H9 (cell line): ENCODE data around the gene ZBTB38. TPM values are rescaled to one million over a fixed set of nuclear protein-coding genes. Genes with fewer than 3 reads are reported as not detected.

ENCODE experiments used
- DNase-seq: peaks from one replicate; pipeline ENCODE4 v3.0.0-alpha.2; 2017
- H2AFZ ChIP-seq: one replicate; pipeline ENCODE4 v1.6.1; 2013; ENCODE audit warnings: mild to moderate bottlenecking, low read length, control low read depth, moderate library complexity
- H2AK5ac ChIP-seq: 2 replicates; pipeline ENCODE4 v1.6.1; 2013; ENCODE audit warnings: low read length, control low read depth, mixed read lengths; ENCODE audit not compliant: insufficient read length
- H2BK120ac ChIP-seq: one replicate; pipeline ENCODE4 v1.6.1; 2013; ENCODE audit warnings: low read depth, mild to moderate bottlenecking, low read length, control low read depth, inconsistent platforms; ENCODE audit not compliant: poor library complexity, severe bottlenecking
- H2BK12ac ChIP-seq: 2 replicates; pipeline ENCODE4 v1.6.1; 2013; ENCODE audit warnings: low read length, control low read depth, mixed read lengths, low read depth; ENCODE audit not compliant: insufficient read length
- H2BK15ac ChIP-seq: 2 replicates; pipeline ENCODE4 v1.6.1; 2013; ENCODE audit warnings: low read depth, low read length, control low read depth
- H2BK20ac ChIP-seq: one replicate; pipeline ENCODE4 v1.6.1; 2013; ENCODE audit warnings: low read depth, mild to moderate bottlenecking, low read length, control low read depth, inconsistent platforms; ENCODE audit not compliant: poor library complexity, severe bottlenecking
- H2BK5ac ChIP-seq: 2 replicates; pipeline ENCODE4 v1.6.1; 2013; ENCODE audit warnings: low read length, control low read depth, mixed read lengths; ENCODE audit not compliant: insufficient read length
- H3K14ac ChIP-seq: 2 replicates; pipeline ENCODE4 v1.6.1; 2013; ENCODE audit warnings: low read length, control low read depth; ENCODE audit not compliant: insufficient read depth
- H3K18ac ChIP-seq: 2 replicates; pipeline ENCODE4 v1.6.1; 2013; ENCODE audit warnings: low read depth, mild to moderate bottlenecking, mixed read lengths, low read length, control low read depth; ENCODE audit not compliant: insufficient read length
- H3K23ac ChIP-seq: 2 replicates; pipeline ENCODE4 v1.6.1; 2013; ENCODE audit warnings: low read length, control low read depth, mixed read lengths, low read depth; ENCODE audit not compliant: insufficient read length
- H3K23me2 ChIP-seq: 2 replicates; pipeline ENCODE4 v1.6.1; 2013; ENCODE audit warnings: low read depth, mild to moderate bottlenecking, mixed read lengths, low read length, control low read depth; ENCODE audit not compliant: insufficient read length, poor library complexity, severe bottlenecking
- H3K27ac ChIP-seq: 2 replicates; pipeline ENCODE4 v1.5.1; 2013; ENCODE audit warnings: low read length, control low read depth, mixed read lengths, low read depth; ENCODE audit not compliant: insufficient read length
- H3K27me3 ChIP-seq: 2 replicates; pipeline ENCODE4 v1.6.1; 2013; ENCODE audit warnings: low read length, control low read depth, inconsistent platforms; ENCODE audit not compliant: insufficient read depth
- H3K4ac ChIP-seq: 2 replicates; pipeline ENCODE4 v1.6.1; 2013; ENCODE audit warnings: low read depth, mild to moderate bottlenecking, control low read depth, inconsistent platforms, low read length, moderate library complexity
- H3K4me1 ChIP-seq: 2 replicates; pipeline ENCODE4 v1.6.1; 2013; ENCODE audit warnings: low read length, control low read depth, inconsistent platforms; ENCODE audit not compliant: insufficient read depth
- H3K4me2 ChIP-seq: 2 replicates; pipeline ENCODE4 v1.6.1; 2013; ENCODE audit warnings: low read length, control low read depth, mixed read lengths; ENCODE audit not compliant: insufficient read length, insufficient read depth
- H3K56ac ChIP-seq: 2 replicates; pipeline ENCODE4 v1.6.1; 2013; ENCODE audit warnings: low read depth, mild to moderate bottlenecking, mixed read lengths, low read length, control low read depth; ENCODE audit not compliant: insufficient read length
- H3K79me1 ChIP-seq: 2 replicates; pipeline ENCODE4 v1.6.1; 2013; ENCODE audit warnings: low read depth, mild to moderate bottlenecking, moderate library complexity, low read length, control low read depth, inconsistent platforms; ENCODE audit not compliant: insufficient read depth, poor library complexity, severe bottlenecking
- H3K79me2 ChIP-seq: 2 replicates; pipeline ENCODE4 v1.6.1; 2013; ENCODE audit warnings: low read length, control low read depth, inconsistent platforms; ENCODE audit not compliant: insufficient read depth
- H3K9ac ChIP-seq: 2 replicates; pipeline ENCODE4 v1.6.1; 2013; ENCODE audit warnings: low read length, control low read depth, mixed read lengths; ENCODE audit not compliant: insufficient read length; ENCODE audit errors: extremely low read depth
- H3K9me3 ChIP-seq: one replicate; pipeline ENCODE4 v1.6.1; 2013; ENCODE audit warnings: low read depth, low read length, inconsistent platforms; ENCODE audit not compliant: control insufficient read depth
- H3T11ph ChIP-seq: one replicate; pipeline ENCODE4 v1.6.1; 2013; ENCODE audit warnings: mild to moderate bottlenecking, low read length, control low read depth, inconsistent platforms
- H4K20me1 ChIP-seq: one replicate; pipeline ENCODE4 v1.6.1; 2013; ENCODE audit not compliant: control insufficient read depth, insufficient read length, insufficient read depth
- H4K5ac ChIP-seq: 2 replicates; pipeline ENCODE4 v1.6.1; 2013; ENCODE audit warnings: low read depth, mild to moderate bottlenecking, mixed read lengths, low read length, control low read depth; ENCODE audit not compliant: insufficient read length
- H4K8ac ChIP-seq: replicated peaks from 2 replicates; pipeline ENCODE4 v1.6.1; 2013; ENCODE audit warnings: low read length, control low read depth, mixed read lengths, low read depth; ENCODE audit not compliant: insufficient read length
- H4K91ac ChIP-seq: 2 replicates; pipeline ENCODE4 v1.6.1; 2013; ENCODE audit warnings: low read depth, mild to moderate bottlenecking, moderate library complexity, mixed read lengths, low read length, control low read depth; ENCODE audit not compliant: insufficient read length
- H3K27ac Mint-ChIP-seq, 3 experiments: 2 replicates in 2 of 3; 3 replicates in 1 of 3; pipeline ENCODE4 v1.8.0; 2020 to 2021; ENCODE audit warnings: mixed read lengths in 3 of 3, mild to moderate bottlenecking in 1 of 3, moderate library complexity in 1 of 3
- H3K27me3 Mint-ChIP-seq: 2 replicates; pipeline ENCODE4 v1.8.0; 2021; ENCODE audit warnings: low read depth, mild to moderate bottlenecking, moderate library complexity, mixed read lengths
- H3K36me3 Mint-ChIP-seq, 3 experiments: 2 replicates in 2 of 3; 3 replicates in 1 of 3; pipeline ENCODE4 v1.8.0; 2020 to 2021; ENCODE audit warnings: low read depth in 3 of 3, mixed read lengths in 3 of 3; ENCODE audit not compliant: insufficient read depth in 1 of 3
- H3K4me1 Mint-ChIP-seq, 2 experiments: 2 replicates each; pipeline ENCODE4 v1.8.0; 2020; ENCODE audit warnings: mixed read lengths in 2 of 2
- H3K4me3 Mint-ChIP-seq, 2 experiments: 2 replicates in 1 of 2; 3 replicates in 1 of 2; pipeline ENCODE4 v1.8.0; 2020 to 2021; ENCODE audit warnings: mild to moderate bottlenecking in 2 of 2, mixed read lengths in 2 of 2, moderate library complexity in 1 of 2
- H3K9me3 Mint-ChIP-seq, 2 experiments: 2 replicates in 1 of 2; 3 replicates in 1 of 2; pipeline ENCODE4 v1.8.0; 2020; ENCODE audit warnings: mild to moderate bottlenecking in 2 of 2, mixed read lengths in 2 of 2, moderate library complexity in 1 of 2
- CTCF ChIP-seq: fragments of 200-600 bp; sonication (generic); conservative IDR thresholded peaks from 3 replicates; pipeline ENCODE4 v1.8.0; 2021; ENCODE audit warnings: antibody characterized with exemption, mild to moderate bottlenecking
- WGBS: extraction: QIAGEN DNeasy Blood & Tissue Kit; methylation state at CpG from one replicate; pipeline ENCODE4 v1.1.7; 2013; ENCODE audit warnings: missing lambda C conversion rate, low lambda C conversion rate, mixed read lengths; ENCODE audit not compliant: insufficient read length; ENCODE audit errors: extremely low coverage; 5-methylcytosine and 5-hydroxymethylcytosine counted together
- total RNA-seq: library from RNA; stranded (reverse); gene quantifications from 2 replicates; pipeline ENCODE4 v1.2.1, GENCODE V29; 2021

Gene ZBTB38
- total RNA-seq, 1 experiment from 2014 or later: 14.6 TPM

GRCh38 chr3:141414800-141415462, 46.6 kb downstream of the ZBTB38 start:
- no peak overlapping the region for H4K5ac ChIP-seq
- DNase-seq: no peak

More at GRCh38 chr3:141414800-141415462, 46.6 kb downstream of the ZBTB38 start:
- Histone ChIP-seq H2BK5ac (no peak overlapping the region), H4K91ac (no peak overlapping the region), H3K23me2 (no peaks in the 10 kb centered on the region), H3K27ac (no peak overlapping the region), H3K79me1 (no peaks in the 10 kb centered on the region), H3K9ac (no peak overlapping the region), H3K18ac (no peak overlapping the region), H3K56ac (no peak overlapping the region), H2AK5ac (no peak overlapping the region), H2BK20ac (no peak overlapping the region), H2BK15ac (no peak overlapping the region), H3K9me3 (no peaks in the 10 kb centered on the region), H3K14ac (no peak overlapping the region), H2BK120ac (no peak overlapping the region), H3K79me2 (no peaks in the 10 kb centered on the region), H3T11ph (no peak overlapping the region), H3K23ac (no peak overlapping the region), H4K8ac (no peak overlapping the region), H4K20me1 (no peaks in the 10 kb centered on the region), H3K4me2 (no peak overlapping the region), H2AFZ (no peak overlapping the region), H3K27me3 (peaks cover 4% of the 10 kb centered on the region; the same call in 1 of the 2 replicates), H3K4ac (no peak overlapping the region), H2BK12ac (no peak overlapping the region), H3K4me1 (no peaks in the 10 kb centered on the region)
- H3K36me3 Mint-ChIP-seq: peaks cover 0 to 7% (median 6%) of the 10 kb centered on the region in 3 experiments; a peak in 4 of 7 replicates
- H3K4me1 Mint-ChIP-seq: peaks cover 15 to 23% of the 10 kb centered on the region in 2 experiments
- H3K27me3 Mint-ChIP-seq: peaks cover 8% of the 10 kb centered on the region
- H3K4me3 Mint-ChIP-seq: no peak overlapping the region
- no peak for TF ChIP-seq CTCF
- H3K9me3 Mint-ChIP-seq: no peaks in the 10 kb centered on the region
- no peak overlapping the region for H3K27ac Mint-ChIP-seq
- WGBS: no CpG with 5 or more reads among the region's 5 CpGs
